HFFc6 (cell line): ENCODE data around the gene DNAJB6. TPM values are rescaled to one million over a fixed set of nuclear protein-coding genes. Genes with fewer than 3 reads are reported as not detected.

Source experiments
- DNase-seq: peaks from one replicate; pipeline ENCODE4 v3.0.0-alpha.2; 2018
- H3K27ac Mint-ChIP-seq: 2 replicates; pipeline ENCODE4 v1.8.0; 2020; ENCODE audit warnings: mild to moderate bottlenecking, mixed read lengths
- H3K27me3 Mint-ChIP-seq: 2 replicates; pipeline ENCODE4 v1.8.0; 2021; ENCODE audit warnings: mild to moderate bottlenecking, moderate library complexity, mixed read lengths; ENCODE audit not compliant: insufficient read depth
- H3K36me3 Mint-ChIP-seq: 2 replicates; pipeline ENCODE4 v1.8.0; 2021; ENCODE audit warnings: low read depth, mixed read lengths
- H3K4me1 Mint-ChIP-seq: 2 replicates; pipeline ENCODE4 v1.8.0; 2020; ENCODE audit warnings: low read depth, mixed read lengths
- H3K4me3 Mint-ChIP-seq: 2 replicates; pipeline ENCODE4 v1.8.0; 2020; ENCODE audit warnings: mild to moderate bottlenecking, moderate library complexity, mixed read lengths
- H3K9me3 Mint-ChIP-seq: 2 replicates; pipeline ENCODE4 v1.8.0; 2020; ENCODE audit warnings: mild to moderate bottlenecking, mixed read lengths
- total RNA-seq, 6 experiments: library from RNA; stranded (reverse); fragmentation: NEBNext Ultra II Directional; extraction: Animal tissue kit (Norgen Biotek cat#: 25700); gene quantifications; 2 replicates in 1 of 6; 3 replicates in 5 of 6; pipeline ENCODE4 v1.2.3, GENCODE V29; 2021
- TF ChIP-seq, protein P1 (sequence below): fragments of 200-600 bp; sonication (generic); IDR thresholded peaks from 2 replicates; pipeline ENCODE4 v1.5.0; 2021; ENCODE audit warnings: antibody characterized with exemption, mild to moderate bottlenecking

The DNAJB6 gene
- total RNA-seq, 6 experiments from 2014 or later: 135 to 204 (median 163) TPM

DNA sequence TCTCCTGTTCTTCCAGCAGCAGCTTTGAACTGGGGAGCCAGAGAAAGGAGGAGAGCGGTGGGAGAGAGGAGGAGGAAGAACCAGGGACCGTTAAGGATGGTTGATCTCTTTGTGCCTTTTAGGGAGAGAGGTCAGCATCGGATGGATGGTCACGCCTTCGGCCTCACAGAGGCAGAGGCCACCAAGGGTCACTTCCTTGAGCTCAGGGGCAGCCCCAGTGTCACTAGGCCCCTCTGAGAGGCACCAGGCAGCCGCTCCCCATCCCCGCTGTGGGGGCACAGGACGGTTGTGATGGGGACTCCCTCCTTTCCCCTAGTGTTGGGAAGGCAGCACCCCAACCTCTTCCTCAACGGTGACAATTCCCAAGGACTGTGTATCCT, 121.4 kb downstream of the DNAJB6 start:
- TF ChIP-seq, protein P1, sequence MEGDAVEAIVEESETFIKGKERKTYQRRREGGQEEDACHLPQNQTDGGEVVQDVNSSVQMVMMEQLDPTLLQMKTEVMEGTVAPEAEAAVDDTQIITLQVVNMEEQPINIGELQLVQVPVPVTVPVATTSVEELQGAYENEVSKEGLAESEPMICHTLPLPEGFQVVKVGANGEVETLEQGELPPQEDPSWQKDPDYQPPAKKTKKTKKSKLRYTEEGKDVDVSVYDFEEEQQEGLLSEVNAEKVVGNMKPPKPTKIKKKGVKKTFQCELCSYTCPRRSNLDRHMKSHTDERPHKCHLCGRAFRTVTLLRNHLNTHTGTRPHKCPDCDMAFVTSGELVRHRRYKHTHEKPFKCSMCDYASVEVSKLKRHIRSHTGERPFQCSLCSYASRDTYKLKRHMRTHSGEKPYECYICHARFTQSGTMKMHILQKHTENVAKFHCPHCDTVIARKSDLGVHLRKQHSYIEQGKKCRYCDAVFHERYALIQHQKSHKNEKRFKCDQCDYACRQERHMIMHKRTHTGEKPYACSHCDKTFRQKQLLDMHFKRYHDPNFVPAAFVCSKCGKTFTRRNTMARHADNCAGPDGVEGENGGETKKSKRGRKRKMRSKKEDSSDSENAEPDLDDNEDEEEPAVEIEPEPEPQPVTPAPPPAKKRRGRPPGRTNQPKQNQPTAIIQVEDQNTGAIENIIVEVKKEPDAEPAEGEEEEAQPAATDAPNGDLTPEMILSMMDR: no peak
- Mint-ChIP-seq H3K27me3 (peaks cover 40% of the 10 kb centered on the region), H3K9me3 (peaks cover 9% of the 10 kb centered on the region; the same call in 1 of the 2 replicates), H3K4me1 (no peaks in the 10 kb centered on the region), H3K27ac (no peak overlapping the region), H3K36me3 (no peaks in the 10 kb centered on the region), H3K4me3 (no peak overlapping the region)
- DNase-seq: no peak

DNA sequence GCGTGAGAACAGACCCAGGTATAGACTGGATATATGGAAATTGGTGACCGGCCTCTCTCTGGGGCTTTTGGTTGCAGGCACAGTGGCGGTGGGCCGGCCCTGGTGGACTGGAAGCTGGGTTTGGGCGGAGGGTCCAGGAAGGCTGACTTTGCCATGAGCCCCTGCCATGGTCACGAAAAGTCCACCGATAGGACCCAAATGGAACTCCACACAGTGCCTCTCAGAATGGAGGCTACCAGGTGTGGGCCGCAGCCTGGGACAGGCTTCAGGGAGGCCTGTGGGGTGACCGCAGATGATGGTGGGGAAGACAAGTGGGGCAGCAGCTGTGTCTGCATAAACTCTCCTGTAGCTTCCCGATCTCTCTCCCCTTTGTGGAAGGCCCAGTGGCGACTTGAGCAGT, 123.2 kb downstream of the DNAJB6 start:
- H3K36me3 Mint-ChIP-seq: no peaks in the 10 kb centered on the region
- no peak overlapping the region for H3K4me3 Mint-ChIP-seq
- H3K27ac Mint-ChIP-seq: no peak overlapping the region
- H3K27me3 Mint-ChIP-seq: peaks cover 48% of the 10 kb centered on the region
- TF ChIP-seq, protein P1: no peak
- H3K4me1 Mint-ChIP-seq: no peaks in the 10 kb centered on the region
- no peak for DNase-seq
- H3K9me3 Mint-ChIP-seq: no peaks in the 10 kb centered on the region

DNA sequence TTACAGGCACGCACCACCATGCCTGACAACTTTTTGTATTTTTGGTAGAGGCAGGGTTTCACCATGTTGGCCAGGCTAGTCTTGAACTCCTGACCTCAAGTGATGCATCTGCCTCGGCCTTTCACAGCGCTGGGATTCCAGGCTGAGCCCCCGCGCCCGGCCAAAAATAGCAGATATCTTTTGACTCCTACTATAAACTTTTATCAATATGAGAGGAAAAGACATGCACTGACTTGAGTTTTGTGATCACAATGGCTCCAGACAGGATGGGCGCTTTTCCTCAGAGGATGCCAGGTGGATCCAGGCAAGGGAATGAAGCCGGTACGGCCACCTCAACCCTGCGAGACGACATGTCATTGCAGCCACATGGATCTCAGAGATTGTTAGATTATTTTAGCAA, 123.9 kb downstream of the DNAJB6 start:
- H3K27ac Mint-ChIP-seq: no peak overlapping the region
- H3K4me3 Mint-ChIP-seq: no peak overlapping the region
- no peak for DNase-seq
- H3K9me3 Mint-ChIP-seq: no peaks in the 10 kb centered on the region; the same call in 1 of the 2 replicates
- TF ChIP-seq, protein P1: no peak
- H3K4me1 Mint-ChIP-seq: no peaks in the 10 kb centered on the region; the same call in 1 of the 2 replicates
- no peaks in the 10 kb centered on the region for H3K36me3 Mint-ChIP-seq
- peaks cover 52% of the 10 kb centered on the region for H3K27me3 Mint-ChIP-seq

DNA sequence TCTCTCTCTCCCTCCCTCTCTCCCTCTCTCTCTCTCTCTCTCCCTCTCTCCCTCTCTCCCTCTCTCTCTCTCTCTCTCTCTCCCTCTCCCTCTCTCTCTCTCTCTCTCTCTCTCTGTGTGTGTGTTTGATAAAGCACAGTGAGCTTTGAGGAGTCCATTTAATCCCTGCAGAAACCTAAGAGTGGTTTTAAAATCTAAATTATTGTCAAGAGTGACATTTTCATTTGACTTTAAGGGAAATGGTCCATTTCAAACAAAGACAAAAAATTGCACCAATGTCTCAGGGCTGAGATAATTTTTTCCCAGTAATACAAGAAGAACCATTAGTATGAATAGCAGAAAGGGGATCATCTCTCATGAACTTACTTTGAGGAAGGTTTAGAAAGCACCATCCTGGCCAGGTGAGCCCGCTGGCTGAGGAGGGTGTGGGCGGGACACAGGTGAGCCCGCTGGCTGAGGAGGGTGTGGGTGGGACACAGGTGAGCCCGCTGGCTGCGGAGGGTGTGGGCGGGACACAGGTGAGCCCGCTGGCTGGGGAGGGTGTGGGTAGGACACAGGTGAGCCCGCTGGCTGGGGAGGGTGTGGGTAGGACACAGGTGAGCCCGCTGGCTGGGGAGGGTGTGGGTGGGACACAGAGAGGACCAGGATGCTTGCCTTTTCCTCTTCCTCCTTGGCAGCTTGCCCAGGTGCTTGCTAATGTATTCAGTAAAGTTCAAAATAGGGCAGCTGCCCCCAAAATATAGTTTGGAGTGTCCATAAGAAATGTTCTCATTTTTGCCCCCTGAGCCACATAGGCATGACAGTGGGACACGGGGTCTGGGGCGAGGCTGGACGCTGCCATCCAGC, 125.0 kb downstream of the DNAJB6 start:
- Mint-ChIP-seq H3K27me3 (peaks cover 60% of the 10 kb centered on the region), H3K36me3 (no peaks in the 10 kb centered on the region), H3K4me1 (no peaks in the 10 kb centered on the region; the same call in 1 of the 2 replicates), H3K27ac (no peak overlapping the region), H3K4me3 (no peak overlapping the region), H3K9me3 (no peaks in the 10 kb centered on the region; the same call in 1 of the 2 replicates)
- no peak for DNase-seq
- TF ChIP-seq, protein P1: no peak

DNA sequence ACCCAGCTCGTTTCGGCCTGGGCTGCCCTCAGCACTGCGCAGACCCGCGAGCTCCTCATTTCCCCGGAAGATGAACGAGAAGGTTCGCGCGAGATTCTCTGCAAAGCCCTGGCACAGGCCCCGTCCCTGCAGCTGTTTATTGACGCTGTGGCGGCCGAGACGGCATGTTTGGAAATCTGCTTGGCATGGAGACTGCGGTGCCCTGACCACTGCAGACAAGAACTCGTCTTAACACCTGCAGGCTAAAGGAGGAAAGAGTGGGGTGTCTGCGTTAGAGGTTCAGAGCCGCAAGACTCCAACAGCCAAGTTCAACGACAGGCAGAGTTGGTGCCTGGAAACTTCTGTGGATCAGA, 125.6 kb downstream of the DNAJB6 start:
- Mint-ChIP-seq H3K36me3 (no peaks in the 10 kb centered on the region), H3K4me1 (no peaks in the 10 kb centered on the region; the same call in 1 of the 2 replicates), H3K27ac (no peak overlapping the region), H3K9me3 (no peaks in the 10 kb centered on the region; the same call in 1 of the 2 replicates), H3K4me3 (no peak overlapping the region), H3K27me3 (peaks cover 56% of the 10 kb centered on the region)
- TF ChIP-seq, protein P1: no peak
- DNase-seq: no peak
